CD14-positive monocyte (primary cell): ENCODE measurements around the gene NPAS2. TPM values are rescaled to one million over a fixed set of nuclear protein-coding genes. Genes with fewer than 3 reads are reported as not detected.

Experiments used
- DNase-seq, 3 donors: peaks; one replicate each; pipeline ENCODE4 v3.0.0-alpha.2; 2011 to 2022
- H2AFZ ChIP-seq: 2 replicates; pipeline ENCODE4 v1.6.0; 2012; ENCODE audit warnings: mild to moderate bottlenecking, low read depth, low read length, inconsistent platforms; ENCODE audit not compliant: insufficient read depth, poor library complexity, severe bottlenecking
- H3K27ac ChIP-seq, 2 donors: 1 replicate in 1 of 2; 2 replicates in 1 of 2; pipeline ENCODE4 v1.5.1; 2012 to 2013; ENCODE audit warnings: low read length in 2 of 2, control low read depth in 1 of 2, inconsistent platforms in 1 of 2, low read depth in 1 of 2, mild to moderate bottlenecking in 1 of 2
- H3K27me3 ChIP-seq, 2 donors: one replicate each; pipeline versions ENCODE4 v1.6.0 to v1.6.1; 2011 to 2013; ENCODE audit warnings: low read length in 2 of 2; ENCODE audit not compliant: control insufficient read depth in 2 of 2, insufficient read depth in 2 of 2
- H3K36me3 ChIP-seq, 2 donors: replicated peaks in 1 of 2; 1 replicate in 1 of 2; 2 replicates in 1 of 2; pipeline versions ENCODE4 v1.5.1 to v1.6.1; 2012 to 2013; ENCODE audit warnings: low read length in 2 of 2, control low read depth in 1 of 2, inconsistent platforms in 1 of 2, mild to moderate bottlenecking in 1 of 2; ENCODE audit not compliant: insufficient read depth in 2 of 2, control insufficient read depth in 1 of 2
- H3K4me1 ChIP-seq, 2 donors: 1 replicate in 1 of 2; 2 replicates in 1 of 2; pipeline versions ENCODE4 v1.5.1 to v1.6.1; 2012 to 2013; ENCODE audit warnings: low read length in 2 of 2, control low read depth in 1 of 2, inconsistent platforms in 1 of 2, mild to moderate bottlenecking in 1 of 2, moderate library complexity in 1 of 2; ENCODE audit not compliant: insufficient read depth in 2 of 2, control insufficient read depth in 1 of 2
- H3K4me2 ChIP-seq: replicated peaks from 2 replicates; pipeline ENCODE3; 2012; ENCODE audit warnings: low read length, moderate library complexity, mild to moderate bottlenecking; ENCODE audit not compliant: poor library complexity, severe bottlenecking; ENCODE audit errors: extremely low read depth
- H3K4me3 ChIP-seq, 3 experiments: fragments of 200-600 bp in 1 of 3; sonication (generic) in 1 of 3; replicated peaks in 1 of 3; 1 replicate in 2 of 3; 2 replicates in 1 of 3; pipeline ENCODE4 v1.5.1; 2011 to 2013; ENCODE audit warnings: low read length in 3 of 3, mild to moderate bottlenecking in 3 of 3, control low read depth in 2 of 3, low read depth in 2 of 3, inconsistent platforms in 1 of 3, moderate library complexity in 1 of 3
- H3K79me2 ChIP-seq: 2 replicates; pipeline ENCODE4 v1.6.0; 2012; ENCODE audit warnings: mild to moderate bottlenecking, control low read depth, inconsistent platforms, low read length, moderate library complexity; ENCODE audit not compliant: insufficient read depth
- H3K9ac ChIP-seq: 2 replicates; pipeline ENCODE4 v1.6.0; 2017; ENCODE audit warnings: low read length, mild to moderate bottlenecking; ENCODE audit not compliant: insufficient read depth, poor library complexity, severe bottlenecking
- H3K9me3 ChIP-seq, 2 donors: replicated peaks in 1 of 2; 1 replicate in 1 of 2; 2 replicates in 1 of 2; pipeline versions ENCODE4 v1.5.1 to v1.6.1; 2012 to 2013; ENCODE audit warnings: low read length in 2 of 2, control low read depth in 1 of 2; ENCODE audit not compliant: control insufficient read depth in 1 of 2, insufficient read depth in 1 of 2
- H4K20me1 ChIP-seq: 2 replicates; pipeline ENCODE4 v1.6.0; 2012; ENCODE audit warnings: mild to moderate bottlenecking, low read length, control low read depth, moderate library complexity; ENCODE audit not compliant: insufficient read depth
- H3K27ac Mint-ChIP-seq, 7 donors: one replicate each; pipeline ENCODE4 v1.8.0; 2020; ENCODE audit warnings: mild to moderate bottlenecking in 7 of 7, mixed read lengths in 7 of 7, moderate library complexity in 6 of 7, inconsistent platforms in 2 of 7
- H3K27me3 Mint-ChIP-seq, 3 donors: one replicate each; pipeline ENCODE4 v1.8.0; 2021 to 2022; ENCODE audit warnings: low read depth in 3 of 3, mild to moderate bottlenecking in 3 of 3, mixed read lengths in 3 of 3, moderate library complexity in 3 of 3, inconsistent platforms in 1 of 3
- H3K36me3 Mint-ChIP-seq, 2 donors: one replicate each; pipeline ENCODE4 v1.8.0; 2020; ENCODE audit warnings: mixed read lengths in 2 of 2, inconsistent platforms in 1 of 2, mild to moderate bottlenecking in 1 of 2
- H3K4me1 Mint-ChIP-seq: one replicate; pipeline ENCODE4 v1.8.0; 2020; ENCODE audit warnings: mild to moderate bottlenecking, mixed read lengths
- H3K4me3 Mint-ChIP-seq, 2 donors: one replicate each; pipeline ENCODE4 v1.8.0; 2020; ENCODE audit warnings: mild to moderate bottlenecking in 2 of 2, mixed read lengths in 2 of 2, moderate library complexity in 1 of 2
- H3K9me3 Mint-ChIP-seq, 7 donors: one replicate each; pipeline ENCODE4 v1.8.0; 2020 to 2022; ENCODE audit warnings: mixed read lengths in 7 of 7, mild to moderate bottlenecking in 6 of 7, moderate library complexity in 6 of 7, inconsistent platforms in 2 of 7
- CTCF ChIP-seq: fragments of 200-600 bp; IDR thresholded peaks from one replicate; pipeline ENCODE4 v1.8.0; 2022; ENCODE audit warnings: antibody characterized with exemption, mild to moderate bottlenecking
- WGBS: methylation state at CpG from one replicate; pipeline ENCODE4 v1.1.5; 2013; ENCODE audit warnings: missing lambda C conversion rate; ENCODE audit not compliant: insufficient coverage; 5-methylcytosine and 5-hydroxymethylcytosine counted together
- intact Hi-C, 2 donors: fragments of 100-400 bp; cut with micrococcal nuclease; formaldehyde crosslinking; loops; one replicate each; pipeline versions ENCODE4 v1.15.0 to v1.15.1; 2023
- polyA plus RNA-seq, 3 donors: library from polyadenylated mRNA; depleted of rRNA in 1 of 3; unstranded in 2 of 3; stranded (reverse) in 1 of 3; fragments of 300-500 nt in 2 of 3; fragments of >200 nt in 1 of 3; fragmentation: Illumina TruSeq in 2 of 3; gene quantifications; 1 replicate in 2 of 3; 2 replicates in 1 of 3; pipeline ENCODE4 v1.2.3, GENCODE V29; 2012 to 2021

Gene NPAS2
- polyA plus RNA-seq, 3 donors: not detected

- Histone ChIP-seq H4K20me1 (no peaks in the 10 kb centered on the region), H2AFZ (no peak overlapping the region), H3K9me3 (no peaks in the 10 kb centered on the region), H3K27me3 (peaks cover 0 to 6% of the 10 kb centered on the region in 2 donors), H3K4me1 (no peaks in the 10 kb centered on the region), H3K36me3 (no peaks in the 10 kb centered on the region), H3K79me2 (no peaks in the 10 kb centered on the region), H3K4me2 (no peak overlapping the region), H3K9ac (no peak overlapping the region), H3K27ac (no peak overlapping the region), H3K4me3 (no peak overlapping the region)
- intact Hi-C loops: no loop called here
- no peaks in the 10 kb centered on the region for H3K4me1 Mint-ChIP-seq
- no peaks in the 10 kb centered on the region for H3K36me3 Mint-ChIP-seq
- no peak overlapping the region for H3K27ac Mint-ChIP-seq
- TF ChIP-seq CTCF: no peak
- DNase-seq: no peak
- WGBS: 100% methylated on average over 1 of the region's 3 CpGs
- H3K27me3 Mint-ChIP-seq: peaks cover 5 to 20% (median 19%) of the 10 kb centered on the region in 3 donors
- no peak overlapping the region for H3K4me3 Mint-ChIP-seq
- peaks cover 0 to 7% (median 0%) of the 10 kb centered on the region in 7 donors for H3K9me3 Mint-ChIP-seq
Measured at GRCh38 chr2:100806550-100806949, 13.4 kb upstream of the NPAS2 start.

GRCh38 chr2:100807707-100808106, 12.2 kb upstream of the NPAS2 start:
- TF ChIP-seq CTCF: no peak
- Histone ChIP-seq H4K20me1 (no peaks in the 10 kb centered on the region), H3K27ac (no peak overlapping the region), H3K9me3 (no peaks in the 10 kb centered on the region), H3K36me3 (no peaks in the 10 kb centered on the region), H3K27me3 (peaks cover 0 to 6% of the 10 kb centered on the region in 2 donors), H2AFZ (no peak overlapping the region), H3K4me3 (no peak overlapping the region), H3K4me2 (no peak overlapping the region), H3K4me1 (no peaks in the 10 kb centered on the region), H3K79me2 (no peaks in the 10 kb centered on the region), H3K9ac (no peak overlapping the region)
- Mint-ChIP-seq H3K27me3 (peaks cover 9 to 27% (median 21%) of the 10 kb centered on the region in 3 donors), H3K27ac (no peak overlapping the region), H3K4me3 (no peak overlapping the region), H3K36me3 (no peaks in the 10 kb centered on the region), H3K4me1 (no peaks in the 10 kb centered on the region), H3K9me3 (peaks cover 0 to 10% (median 2%) of the 10 kb centered on the region in 7 donors)
- intact Hi-C loops: no loop called here
- DNase-seq: no peak
- 60% methylated on average over 1 of the region's 4 CpGs for WGBS
